ENCODE data around the gene CMTM4. TPM values are rescaled to one million over a fixed set of nuclear protein-coding genes. Genes with fewer than 3 reads are reported as not detected.

The CMTM4 gene
- total RNA-seq, 4 donors from 2014 or later = 24.0 to 55.1 (median 36.4) TPM

DNA sequence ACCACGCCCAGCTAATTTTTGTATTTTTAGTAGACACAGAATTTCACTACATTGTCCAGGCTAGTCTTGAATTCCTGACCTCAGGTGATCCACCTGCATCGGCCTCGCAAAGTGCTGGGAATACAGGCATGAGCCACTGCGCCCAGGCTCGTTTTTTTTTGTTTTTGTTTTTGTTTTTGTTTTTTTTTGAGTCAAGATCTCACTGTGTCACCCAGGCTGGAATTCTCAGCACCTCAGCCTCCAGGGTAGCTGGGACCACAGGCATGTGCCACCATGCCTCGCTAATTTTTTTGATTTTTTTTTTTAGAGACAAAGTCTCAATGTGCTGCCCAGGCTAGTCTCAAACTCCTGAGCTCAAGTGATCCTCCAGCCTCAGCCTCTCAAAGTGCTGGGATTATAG, 17.5 kb upstream of the CMTM4 start:
- H3K36me3 ChIP-seq = peaks cover 5% of the 10 kb centered on the region
- H3K4me3 ChIP-seq = no peak overlapping the region
- no peak for DNase-seq (ENCODE audit: low spot score in 2 of 2)
- H3K9me3 ChIP-seq = no peaks in the 10 kb centered on the region
- H3K27ac ChIP-seq = no peak overlapping the region
- H3K27me3 ChIP-seq = no peaks in the 10 kb centered on the region
- 42% methylated on average over 6 of the region's 6 CpGs for WGBS
- no peak for TF ChIP-seq POLR2A (IDR thresholded peaks at IDR 0.05)
- peaks cover 4% of the 10 kb centered on the region for H3K4me1 ChIP-seq

DNA sequence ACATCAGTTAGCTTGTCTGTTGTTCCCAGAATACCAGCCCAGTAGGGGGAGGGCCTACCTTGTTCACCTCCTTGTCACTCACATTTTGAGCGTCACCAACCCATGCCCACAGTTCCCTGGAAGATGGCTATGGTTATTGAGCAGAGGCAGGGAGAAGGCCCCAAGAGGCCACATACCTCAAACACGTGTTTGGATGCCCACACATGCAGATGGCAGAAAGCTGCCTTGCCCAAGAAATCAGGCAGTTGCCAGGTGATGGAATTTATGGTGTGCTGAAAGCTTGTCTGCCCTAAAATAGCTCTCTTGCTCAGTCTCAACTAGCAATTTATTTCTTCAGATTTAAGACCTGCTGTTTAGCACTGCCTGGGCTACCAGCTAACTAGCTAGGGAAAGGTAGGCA, 16.5 kb upstream of the CMTM4 start:
- 36% methylated on average over 2 of the region's 2 CpGs for WGBS
- TF ChIP-seq POLR2AphosphoS5 (IDR thresholded peaks at IDR 0.05) (no peak), POLR2A (IDR thresholded peaks at IDR 0.05) (no peak), EP300 (IDR thresholded peaks at IDR 0.05) (no peak)
- TF ChIP-seq, protein P1, sequence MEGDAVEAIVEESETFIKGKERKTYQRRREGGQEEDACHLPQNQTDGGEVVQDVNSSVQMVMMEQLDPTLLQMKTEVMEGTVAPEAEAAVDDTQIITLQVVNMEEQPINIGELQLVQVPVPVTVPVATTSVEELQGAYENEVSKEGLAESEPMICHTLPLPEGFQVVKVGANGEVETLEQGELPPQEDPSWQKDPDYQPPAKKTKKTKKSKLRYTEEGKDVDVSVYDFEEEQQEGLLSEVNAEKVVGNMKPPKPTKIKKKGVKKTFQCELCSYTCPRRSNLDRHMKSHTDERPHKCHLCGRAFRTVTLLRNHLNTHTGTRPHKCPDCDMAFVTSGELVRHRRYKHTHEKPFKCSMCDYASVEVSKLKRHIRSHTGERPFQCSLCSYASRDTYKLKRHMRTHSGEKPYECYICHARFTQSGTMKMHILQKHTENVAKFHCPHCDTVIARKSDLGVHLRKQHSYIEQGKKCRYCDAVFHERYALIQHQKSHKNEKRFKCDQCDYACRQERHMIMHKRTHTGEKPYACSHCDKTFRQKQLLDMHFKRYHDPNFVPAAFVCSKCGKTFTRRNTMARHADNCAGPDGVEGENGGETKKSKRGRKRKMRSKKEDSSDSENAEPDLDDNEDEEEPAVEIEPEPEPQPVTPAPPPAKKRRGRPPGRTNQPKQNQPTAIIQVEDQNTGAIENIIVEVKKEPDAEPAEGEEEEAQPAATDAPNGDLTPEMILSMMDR (IDR thresholded peaks at IDR 0.05) = no peak
- H3K4me3 ChIP-seq = no peak overlapping the region
- no peaks in the 10 kb centered on the region for H3K9me3 ChIP-seq
- peak in 1 of 2 donors; percentile 38 for DNase-seq (ENCODE audit: low spot score in 2 of 2)
- peaks cover 4% of the 10 kb centered on the region for H3K4me1 ChIP-seq
- H3K27ac ChIP-seq = no peak overlapping the region
- peaks cover 3% of the 10 kb centered on the region for H3K36me3 ChIP-seq
- H3K27me3 ChIP-seq = no peaks in the 10 kb centered on the region

DNA sequence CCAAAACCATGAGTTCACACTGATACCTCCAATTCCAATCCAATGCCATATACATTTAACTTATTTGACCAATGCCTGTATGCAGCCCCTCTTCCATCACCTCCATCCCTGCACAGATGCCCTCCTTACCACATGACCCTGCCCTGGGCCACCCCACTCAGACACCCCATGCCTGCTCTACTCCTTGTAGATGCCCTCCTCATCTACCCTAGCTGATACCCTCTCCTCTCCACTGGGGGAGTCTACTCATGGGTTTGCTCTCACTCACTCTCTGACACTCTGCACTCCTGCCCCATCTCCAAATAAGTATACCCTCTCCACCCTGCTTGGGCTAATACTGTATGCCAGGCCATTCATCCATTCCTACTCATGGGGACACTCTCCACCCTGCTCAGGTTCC, 16.0 kb upstream of the CMTM4 start:
- H3K9me3 ChIP-seq = no peaks in the 10 kb centered on the region
- H3K4me3 ChIP-seq = no peak overlapping the region
- DNase-seq (ENCODE audit: low spot score in 2 of 2) = no peak
- no peaks in the 10 kb centered on the region for H3K27me3 ChIP-seq
- peaks cover 5% of the 10 kb centered on the region for H3K4me1 ChIP-seq
- TF ChIP-seq POLR2A (IDR thresholded peaks at IDR 0.05) (no peak), POLR2AphosphoS5 (IDR thresholded peaks at IDR 0.05) (no peak), EP300 (IDR thresholded peaks at IDR 0.05) (no peak)
- TF ChIP-seq, protein P1 (IDR thresholded peaks at IDR 0.05) = no peak
- H3K36me3 ChIP-seq = no peaks in the 10 kb centered on the region
- no peak overlapping the region for H3K27ac ChIP-seq

DNA sequence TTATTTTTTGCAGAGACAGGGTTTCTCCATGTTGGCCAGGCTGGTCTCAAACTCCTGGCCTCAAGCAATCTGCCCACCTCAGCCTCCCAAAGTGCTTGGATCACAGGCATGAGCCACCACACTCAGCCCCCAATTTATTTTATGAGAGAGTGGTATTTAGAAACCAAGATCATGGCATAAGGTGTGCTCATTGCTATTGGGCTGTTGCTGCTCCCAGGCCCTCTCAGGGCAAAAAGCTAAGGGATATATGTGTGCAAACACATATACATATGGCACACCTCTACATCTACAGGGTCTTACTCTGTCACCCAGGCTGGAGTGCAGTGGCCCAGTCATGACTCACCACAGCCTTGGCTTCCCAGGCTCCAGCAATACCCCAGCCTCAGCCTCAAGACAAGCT, 15.0 kb upstream of the CMTM4 start:
- DNase-seq (ENCODE audit: low spot score in 2 of 2) = peak in 1 of 2 donors; percentile 5
- TF ChIP-seq EP300 (IDR thresholded peaks at IDR 0.05) (no peak), POLR2AphosphoS5 (IDR thresholded peaks at IDR 0.05) (no peak), POLR2A (IDR thresholded peaks at IDR 0.05) (no peak)
- TF ChIP-seq, protein P1 (IDR thresholded peaks at IDR 0.05) = no peak
- Histone ChIP-seq H3K4me3 (no peak overlapping the region), H3K4me1 (peaks cover 8% of the 10 kb centered on the region), H3K9me3 (no peaks in the 10 kb centered on the region), H3K36me3 (no peaks in the 10 kb centered on the region), H3K27ac (no peak overlapping the region), H3K27me3 (no peaks in the 10 kb centered on the region)

DNA sequence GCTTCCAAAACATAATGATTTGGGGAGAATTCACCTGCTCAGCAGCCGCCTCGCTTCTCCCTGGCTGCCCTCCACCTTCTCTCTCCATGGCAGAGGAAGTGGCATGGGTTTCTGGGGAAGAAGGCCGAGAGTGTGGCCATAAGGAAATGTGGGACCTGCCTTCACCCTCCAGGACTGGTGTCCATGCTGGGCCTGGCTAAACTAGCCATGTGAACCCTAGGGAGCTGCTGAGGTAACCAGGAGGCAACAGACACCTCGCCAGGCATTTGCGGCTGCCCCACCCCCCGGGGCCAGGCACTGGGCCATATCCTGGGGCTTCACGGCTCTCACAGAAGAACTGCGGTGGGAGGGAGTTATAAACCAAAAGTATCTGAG, 9.9 kb upstream of the CMTM4 start:
- TF ChIP-seq EP300 (IDR thresholded peaks at IDR 0.05) (no peak), POLR2A (IDR thresholded peaks at IDR 0.05) (no peak), POLR2AphosphoS5 (IDR thresholded peaks at IDR 0.05) (no peak)
- TF ChIP-seq, protein P1 (IDR thresholded peaks at IDR 0.05) = no peak
- H3K36me3 ChIP-seq = no peaks in the 10 kb centered on the region
- H3K27ac ChIP-seq = peak overlapping the region; percentile 40
- 57% methylated on average over 8 of the region's 8 CpGs for WGBS
- peak in 1 of 2 donors; percentile 51 for DNase-seq (ENCODE audit: low spot score in 2 of 2)
- no peaks in the 10 kb centered on the region for H3K9me3 ChIP-seq
- no peaks in the 10 kb centered on the region for H3K27me3 ChIP-seq
- H3K4me3 ChIP-seq = peak overlapping the region; percentile 20
- peaks cover 24% of the 10 kb centered on the region for H3K4me1 ChIP-seq

DNA sequence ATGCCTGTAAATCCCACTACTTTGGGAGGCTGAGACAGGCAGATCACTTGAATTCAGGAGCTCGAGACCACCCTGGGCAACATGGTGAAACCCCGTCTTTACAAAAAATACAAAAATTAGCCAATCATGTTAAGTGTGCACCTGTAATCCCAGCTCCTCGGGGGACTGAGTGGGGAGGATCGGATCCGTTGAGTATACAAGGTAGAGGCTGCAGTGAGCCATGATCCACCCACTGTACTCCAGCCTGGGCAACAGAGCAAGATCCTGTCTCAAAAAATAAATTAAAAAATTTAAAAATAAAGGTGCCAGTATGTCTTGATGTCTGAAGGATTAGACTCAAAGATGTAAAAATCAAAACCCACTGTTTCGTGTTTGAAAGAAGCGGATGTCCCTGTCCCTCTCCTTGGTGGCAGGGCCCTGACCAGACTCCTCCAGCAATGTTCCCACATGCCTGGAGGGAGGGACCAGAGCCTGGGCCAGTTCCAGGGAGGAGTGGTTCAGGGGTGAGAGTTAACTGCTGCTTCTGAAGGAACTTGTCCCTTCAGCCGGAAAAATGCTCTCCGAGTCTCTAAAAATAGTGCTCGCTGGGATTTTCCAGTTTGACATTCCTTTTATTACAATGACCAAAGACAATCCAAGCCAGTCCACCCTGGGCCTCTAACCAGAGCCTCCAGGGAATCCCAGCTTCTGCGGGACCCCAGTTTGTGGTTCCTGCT, 9.4 kb upstream of the CMTM4 start:
- H3K27ac ChIP-seq = no peak overlapping the region
- no peaks in the 10 kb centered on the region for H3K9me3 ChIP-seq
- TF ChIP-seq POLR2AphosphoS5 (IDR thresholded peaks at IDR 0.05) (no peak), POLR2A (IDR thresholded peaks at IDR 0.05) (no peak), EP300 (IDR thresholded peaks at IDR 0.05) (no peak)
- TF ChIP-seq, protein P1 (IDR thresholded peaks at IDR 0.05) = no peak
- no peak overlapping the region for H3K4me3 ChIP-seq
- H3K4me1 ChIP-seq = peaks cover 24% of the 10 kb centered on the region
- H3K36me3 ChIP-seq = no peaks in the 10 kb centered on the region
- 64% methylated on average over 11 of the region's 11 CpGs for WGBS
- no peaks in the 10 kb centered on the region for H3K27me3 ChIP-seq
- peak in 1 of 2 donors; percentile 53 for DNase-seq (ENCODE audit: low spot score in 2 of 2)

All from suprapubic skin (tissue), 4 donors.